Osteocyte (in vitro differentiated cells): Measurements from ENCODE around the gene PXDC1. TPM values are rescaled to one million over a fixed set of nuclear protein-coding genes. Genes with fewer than 3 reads are reported as not detected.

ENCODE experiments used
- DNase-seq: peaks from one replicate; pipeline ENCODE4 v3.0.0; 2021; ENCODE audit warnings: mixed read lengths; ENCODE audit not compliant: unreplicated experiment; ENCODE audit errors: extremely low spot score
- H3K27ac Mint-ChIP-seq: one replicate; pipeline ENCODE4 v1.8.0; 2021; ENCODE audit warnings: mild to moderate bottlenecking, mixed read lengths; ENCODE audit not compliant: unreplicated experiment
- H3K27me3 Mint-ChIP-seq: one replicate; pipeline ENCODE4 v1.8.0; 2021; ENCODE audit warnings: mixed read lengths; ENCODE audit not compliant: unreplicated experiment
- H3K36me3 Mint-ChIP-seq: one replicate; pipeline ENCODE4 v1.8.0; 2021; ENCODE audit warnings: mixed read lengths; ENCODE audit not compliant: unreplicated experiment
- H3K4me1 Mint-ChIP-seq: one replicate; pipeline ENCODE4 v1.8.0; 2021; ENCODE audit warnings: mixed read lengths; ENCODE audit not compliant: unreplicated experiment
- H3K4me3 Mint-ChIP-seq: one replicate; pipeline ENCODE4 v1.8.0; 2021; ENCODE audit warnings: mild to moderate bottlenecking, moderate library complexity, mixed read lengths; ENCODE audit not compliant: unreplicated experiment
- H3K9me3 Mint-ChIP-seq: one replicate; pipeline ENCODE4 v1.8.0; 2021; ENCODE audit warnings: mixed read lengths; ENCODE audit not compliant: unreplicated experiment
- CTCF ChIP-seq: fragments of 200-600 bp; sonication (generic); IDR thresholded peaks from 2 replicates; pipeline ENCODE4 v1.5.0; 2021; ENCODE audit warnings: antibody characterized with exemption, mild to moderate bottlenecking, moderate library complexity
- total RNA-seq: library from RNA; stranded (reverse); gene quantifications from 2 replicates; pipeline ENCODE4 v1.2.1, GENCODE V29; 2021

Gene PXDC1
- total RNA-seq, 1 donor from 2014 or later, result 129 TPM

GRCh38 chr6:3791526-3792203 is 40.2 kb upstream of the PXDC1 start:
- TF ChIP-seq CTCF, result no peak
- Mint-ChIP-seq H3K9me3 (no peaks in the 10 kb centered on the region), H3K27me3 (no peaks in the 10 kb centered on the region), H3K27ac (no peak overlapping the region), H3K4me1 (peaks cover 52% of the 10 kb centered on the region), H3K4me3 (no peak overlapping the region), H3K36me3 (no peaks in the 10 kb centered on the region)
- no peak for DNase-seq

- H3K36me3 Mint-ChIP-seq, result no peaks in the 10 kb centered on the region
- no peaks in the 10 kb centered on the region for H3K27me3 Mint-ChIP-seq
- H3K4me1 Mint-ChIP-seq, result peaks cover 61% of the 10 kb centered on the region
- no peak for DNase-seq
- no peak for TF ChIP-seq CTCF
- peak overlapping the region; percentile 75 for H3K27ac Mint-ChIP-seq
- H3K9me3 Mint-ChIP-seq, result no peaks in the 10 kb centered on the region
- no peak overlapping the region for H3K4me3 Mint-ChIP-seq
Measured at GRCh38 chr6:3789896-3790558, 38.5 kb upstream of the PXDC1 start.

- no peaks in the 10 kb centered on the region for H3K27me3 Mint-ChIP-seq
- peaks cover 63% of the 10 kb centered on the region for H3K4me1 Mint-ChIP-seq
- no peak for TF ChIP-seq CTCF
- no peaks in the 10 kb centered on the region for H3K9me3 Mint-ChIP-seq
- no peak for DNase-seq
- peak overlapping the region; percentile 75 for H3K27ac Mint-ChIP-seq
- no peaks in the 10 kb centered on the region for H3K36me3 Mint-ChIP-seq
- no peak overlapping the region for H3K4me3 Mint-ChIP-seq
Measured at GRCh38 chr6:3789018-3789895, 37.7 kb upstream of the PXDC1 start.

GRCh38 chr6:3788408-3789017 is 37.0 kb upstream of the PXDC1 start:
- H3K27ac Mint-ChIP-seq, result peak overlapping the region; percentile 75
- TF ChIP-seq CTCF, result no peak
- no peaks in the 10 kb centered on the region for H3K9me3 Mint-ChIP-seq
- peaks cover 56% of the 10 kb centered on the region for H3K4me1 Mint-ChIP-seq
- no peak overlapping the region for H3K4me3 Mint-ChIP-seq
- DNase-seq, result no peak
- no peaks in the 10 kb centered on the region for H3K27me3 Mint-ChIP-seq
- H3K36me3 Mint-ChIP-seq, result no peaks in the 10 kb centered on the region
